Measurements from ENCODE around the gene LRRFIP2.

Gene LRRFIP2

GRCh38 chr3:37025561-37026335 lies 148.6 kb downstream of the LRRFIP2 start:
- no peak for DNase-seq (ENCODE audit: low read depth)

GRCh38 chr3:37024820-37025405 lies 149.5 kb downstream of the LRRFIP2 start:
- no peak for DNase-seq (ENCODE audit: low read depth)

GRCh38 chr3:37024092-37024491 lies 150.3 kb downstream of the LRRFIP2 start:
- DNase-seq (ENCODE audit: low read depth) = no peak

- DNase-seq (ENCODE audit: low read depth) = no peak
These were observed 156.7 kb downstream of the LRRFIP2 start for GRCh38 chr3:37017683-37018082.

- DNase-seq (ENCODE audit: low read depth) = no peak
These were observed 157.5 kb downstream of the LRRFIP2 start for GRCh38 chr3:37016903-37017302.

GRCh38 chr3:37015642-37016041 lies 158.7 kb downstream of the LRRFIP2 start:
- no peak for DNase-seq (ENCODE audit: low read depth)

- DNase-seq (ENCODE audit: low read depth) = no peak
These were observed 159.8 kb downstream of the LRRFIP2 start for GRCh38 chr3:37014620-37015019.

Data from GM04503 (cell line).